ENCODE results near the gene DPYSL3.

The DPYSL3 gene

DNA sequence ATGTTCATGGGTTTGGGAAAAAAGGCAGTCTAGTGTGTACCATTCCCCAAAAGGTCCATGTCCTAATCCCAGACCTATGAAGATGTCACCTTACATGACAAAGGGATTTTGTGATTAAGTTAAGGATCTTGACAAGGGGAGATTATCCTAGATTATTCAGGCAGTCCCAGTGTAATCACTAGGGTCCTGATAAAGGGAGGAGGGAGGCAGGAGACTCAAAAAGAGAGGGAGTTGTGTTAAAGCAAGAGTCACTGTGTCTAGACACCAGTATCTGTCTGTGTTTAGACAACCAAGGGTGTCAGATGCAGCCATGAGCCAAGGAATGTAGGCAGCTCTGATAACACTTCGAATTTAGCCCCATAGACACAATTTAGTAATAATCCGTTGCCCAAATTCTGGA is 49.5 kb downstream of the DPYSL3 start:
- Histone ChIP-seq H3K9me3 (ENCODE audit: control insufficient read depth, insufficient read depth, low read length) (no peaks in the 10 kb centered on the region), H3K27ac (ENCODE audit: low read depth, low read length) (no peak overlapping the region), H3K4me3 (ENCODE audit: low read length) (no peak overlapping the region), H3K27me3 (ENCODE audit: control insufficient read depth, low read length) (no peaks in the 10 kb centered on the region), H3K79me2 (ENCODE audit: control insufficient read depth, low read length) (no peaks in the 10 kb centered on the region), H3K9me2 (replicated peaks; ENCODE audit: control insufficient read depth, low read length) (no peaks in the 10 kb centered on the region), H3K36me3 (ENCODE audit: control insufficient read depth, low read length) (no peaks in the 10 kb centered on the region), H3K4me1 (ENCODE audit: control insufficient read depth, low read length) (peaks cover 8% of the 10 kb centered on the region), H4K20me1 (ENCODE audit: control insufficient read depth, insufficient read depth, low read depth, low read length) (no peaks in the 10 kb centered on the region), H3F3A (ENCODE audit: control insufficient read depth, insufficient read depth) (no peaks in the 10 kb centered on the region), H3K4me2 (ENCODE audit: low read length) (no peak overlapping the region)
- TF ChIP-seq, protein P1, sequence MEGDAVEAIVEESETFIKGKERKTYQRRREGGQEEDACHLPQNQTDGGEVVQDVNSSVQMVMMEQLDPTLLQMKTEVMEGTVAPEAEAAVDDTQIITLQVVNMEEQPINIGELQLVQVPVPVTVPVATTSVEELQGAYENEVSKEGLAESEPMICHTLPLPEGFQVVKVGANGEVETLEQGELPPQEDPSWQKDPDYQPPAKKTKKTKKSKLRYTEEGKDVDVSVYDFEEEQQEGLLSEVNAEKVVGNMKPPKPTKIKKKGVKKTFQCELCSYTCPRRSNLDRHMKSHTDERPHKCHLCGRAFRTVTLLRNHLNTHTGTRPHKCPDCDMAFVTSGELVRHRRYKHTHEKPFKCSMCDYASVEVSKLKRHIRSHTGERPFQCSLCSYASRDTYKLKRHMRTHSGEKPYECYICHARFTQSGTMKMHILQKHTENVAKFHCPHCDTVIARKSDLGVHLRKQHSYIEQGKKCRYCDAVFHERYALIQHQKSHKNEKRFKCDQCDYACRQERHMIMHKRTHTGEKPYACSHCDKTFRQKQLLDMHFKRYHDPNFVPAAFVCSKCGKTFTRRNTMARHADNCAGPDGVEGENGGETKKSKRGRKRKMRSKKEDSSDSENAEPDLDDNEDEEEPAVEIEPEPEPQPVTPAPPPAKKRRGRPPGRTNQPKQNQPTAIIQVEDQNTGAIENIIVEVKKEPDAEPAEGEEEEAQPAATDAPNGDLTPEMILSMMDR (IDR thresholded peaks at IDR 0.05; ENCODE audit: low read depth, low read length, poor library complexity, severe bottlenecking): no peak
- no peak for TF ChIP-seq EZH2phosphoT487 (IDR thresholded peaks at IDR 0.05; ENCODE audit: borderline replicate concordance, low read length)

DNA sequence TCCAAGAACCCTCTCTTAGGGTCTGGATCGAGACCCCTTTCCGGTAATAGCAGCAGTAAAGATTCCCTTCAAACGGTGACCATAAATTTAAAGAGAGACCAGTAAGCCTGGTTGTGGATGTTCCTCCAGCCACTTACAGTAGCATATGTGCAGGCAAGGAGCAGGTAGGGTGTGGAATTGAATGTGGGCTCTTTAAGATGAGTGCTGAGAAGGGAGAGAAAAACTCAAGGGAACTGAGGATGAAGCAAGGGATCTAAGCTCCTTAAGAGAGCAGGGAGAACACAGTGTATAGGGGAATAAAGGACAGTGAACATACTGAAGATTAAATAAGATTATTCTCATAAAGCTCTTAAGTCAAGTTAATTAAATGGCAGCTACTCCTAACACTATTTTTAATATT is 51.3 kb downstream of the DPYSL3 start:
- Histone ChIP-seq H3K27ac (ENCODE audit: low read depth, low read length) (no peak overlapping the region), H3K4me1 (ENCODE audit: control insufficient read depth, low read length) (peaks cover 13% of the 10 kb centered on the region), H3K4me3 (ENCODE audit: low read length) (no peak overlapping the region), H3K27me3 (ENCODE audit: control insufficient read depth, low read length) (0 out of 2 replicates have a peak, but pooled peaks cover 4% of the 10 kb centered on the region), H4K20me1 (ENCODE audit: control insufficient read depth, insufficient read depth, low read depth, low read length) (no peaks in the 10 kb centered on the region), H3K4me2 (ENCODE audit: low read length) (no peak overlapping the region), H3K36me3 (ENCODE audit: control insufficient read depth, low read length) (no peaks in the 10 kb centered on the region), H3K79me2 (ENCODE audit: control insufficient read depth, low read length) (no peaks in the 10 kb centered on the region), H3F3A (ENCODE audit: control insufficient read depth, insufficient read depth) (no peaks in the 10 kb centered on the region; the same call in 1 of the 2 replicates), H3K9me3 (ENCODE audit: control insufficient read depth, insufficient read depth, low read length) (no peaks in the 10 kb centered on the region), H3K9me2 (replicated peaks; ENCODE audit: control insufficient read depth, low read length) (no peaks in the 10 kb centered on the region)
- TF ChIP-seq, protein P1 (IDR thresholded peaks at IDR 0.05; ENCODE audit: low read depth, low read length, poor library complexity, severe bottlenecking): no peak
- no peak for TF ChIP-seq EZH2phosphoT487 (IDR thresholded peaks at IDR 0.05; ENCODE audit: borderline replicate concordance, low read length)

- Histone ChIP-seq H3K79me2 (ENCODE audit: control insufficient read depth, low read length) (no peaks in the 10 kb centered on the region), H3K4me1 (ENCODE audit: control insufficient read depth, low read length) (peaks cover 16% of the 10 kb centered on the region), H3F3A (ENCODE audit: control insufficient read depth, insufficient read depth) (no peaks in the 10 kb centered on the region; the same call in 1 of the 2 replicates), H3K9me2 (replicated peaks; ENCODE audit: control insufficient read depth, low read length) (no peaks in the 10 kb centered on the region), H3K4me3 (ENCODE audit: low read length) (no peak overlapping the region), H3K36me3 (ENCODE audit: control insufficient read depth, low read length) (no peaks in the 10 kb centered on the region), H3K9me3 (ENCODE audit: control insufficient read depth, insufficient read depth, low read length) (no peaks in the 10 kb centered on the region), H4K20me1 (ENCODE audit: control insufficient read depth, insufficient read depth, low read depth, low read length) (no peaks in the 10 kb centered on the region), H3K27me3 (ENCODE audit: control insufficient read depth, low read length) (peaks cover 27% of the 10 kb centered on the region), H3K4me2 (ENCODE audit: low read length) (peak overlapping the region; percentile 33), H3K27ac (ENCODE audit: low read depth, low read length) (no peak overlapping the region)
- TF ChIP-seq, protein P1 (IDR thresholded peaks at IDR 0.05; ENCODE audit: low read depth, low read length, poor library complexity, severe bottlenecking): no peak
- no peak for TF ChIP-seq EZH2phosphoT487 (IDR thresholded peaks at IDR 0.05; ENCODE audit: borderline replicate concordance, low read length)
Measured at GRCh38 chr5:147455822-147456450, 53.9 kb downstream of the DPYSL3 start.

All from DOHH2 (cell line).